Hepatocyte (in vitro differentiated cells): ENCODE data around the gene RRP12.
"Not testable (repeated sequence)": the region's sequence is repeated elsewhere in the genome, so short reads cannot be mapped to it uniquely, and the experiment has no call there.

ENCODE experiments used
- EZH2 ChIP-seq: fragments of 200-600 bp; sonication (generic); IDR thresholded peaks from 2 replicates; pipeline ENCODE4 v1.6.1; 2016; ENCODE audit warnings: antibody characterized with exemption, mild to moderate bottlenecking, borderline replicate concordance
- EZH2phosphoT487 ChIP-seq: fragments of 200-600 bp; sonication (generic); IDR thresholded peaks from one replicate; pipeline ENCODE4 v1.6.1; 2018; ENCODE audit warnings: antibody characterized with exemption, mild to moderate bottlenecking, low read depth, moderate library complexity; ENCODE audit not compliant: unreplicated experiment, severe bottlenecking
- TF ChIP-seq, protein P1 (sequence below): fragments of 200-600 bp; sonication (generic); IDR thresholded peaks from 2 replicates; pipeline ENCODE4 v1.5.1; 2016; ENCODE audit warnings: antibody characterized with exemption, mild to moderate bottlenecking; ENCODE audit not compliant: poor library complexity

DNA sequence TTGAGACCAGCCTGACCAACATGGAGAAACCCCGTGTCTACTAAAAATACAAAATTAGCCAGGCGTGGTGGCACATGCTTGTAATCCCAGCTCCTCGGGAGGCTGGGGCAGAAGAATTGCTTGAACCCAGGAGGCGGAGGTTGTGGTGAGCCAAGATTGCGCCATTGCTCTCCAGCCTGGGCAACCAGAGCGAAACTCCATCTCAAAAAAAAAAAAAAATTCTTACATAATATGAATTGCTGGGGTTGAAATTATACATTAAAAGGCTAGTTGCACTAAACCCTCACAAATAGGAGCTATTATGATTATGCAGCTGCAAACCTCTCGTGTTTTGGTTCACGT is 22.6 kb upstream of the RRP12 start:
- TF ChIP-seq, protein P1, sequence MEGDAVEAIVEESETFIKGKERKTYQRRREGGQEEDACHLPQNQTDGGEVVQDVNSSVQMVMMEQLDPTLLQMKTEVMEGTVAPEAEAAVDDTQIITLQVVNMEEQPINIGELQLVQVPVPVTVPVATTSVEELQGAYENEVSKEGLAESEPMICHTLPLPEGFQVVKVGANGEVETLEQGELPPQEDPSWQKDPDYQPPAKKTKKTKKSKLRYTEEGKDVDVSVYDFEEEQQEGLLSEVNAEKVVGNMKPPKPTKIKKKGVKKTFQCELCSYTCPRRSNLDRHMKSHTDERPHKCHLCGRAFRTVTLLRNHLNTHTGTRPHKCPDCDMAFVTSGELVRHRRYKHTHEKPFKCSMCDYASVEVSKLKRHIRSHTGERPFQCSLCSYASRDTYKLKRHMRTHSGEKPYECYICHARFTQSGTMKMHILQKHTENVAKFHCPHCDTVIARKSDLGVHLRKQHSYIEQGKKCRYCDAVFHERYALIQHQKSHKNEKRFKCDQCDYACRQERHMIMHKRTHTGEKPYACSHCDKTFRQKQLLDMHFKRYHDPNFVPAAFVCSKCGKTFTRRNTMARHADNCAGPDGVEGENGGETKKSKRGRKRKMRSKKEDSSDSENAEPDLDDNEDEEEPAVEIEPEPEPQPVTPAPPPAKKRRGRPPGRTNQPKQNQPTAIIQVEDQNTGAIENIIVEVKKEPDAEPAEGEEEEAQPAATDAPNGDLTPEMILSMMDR: not testable (repeated sequence)
- not testable (repeated sequence) for TF ChIP-seq EZH2phosphoT487, EZH2
